Rectal smooth muscle tissue (tissue), 1 donor: Measurements from ENCODE around the gene PSMC3IP.
A peak's percentile ranks its signal among the peaks of the same experiment; 100 is the strongest.

Experiments
- H3K27ac ChIP-seq: one replicate; pipeline ENCODE4 v1.7.0; 2013; ENCODE audit warnings: low read depth, low read length, inconsistent platforms
- H3K27me3 ChIP-seq: one replicate; pipeline ENCODE4 v1.7.0; 2013; ENCODE audit warnings: low read length; ENCODE audit not compliant: control insufficient read depth, insufficient read depth
- H3K36me3 ChIP-seq: one replicate; pipeline ENCODE4 v1.7.0; 2013; ENCODE audit warnings: low read length; ENCODE audit not compliant: control insufficient read depth, insufficient read depth
- H3K4me1 ChIP-seq: one replicate; pipeline ENCODE4 v1.7.0; 2013; ENCODE audit warnings: low read length; ENCODE audit not compliant: control insufficient read depth, insufficient read depth
- H3K4me3 ChIP-seq: one replicate; pipeline ENCODE4 v1.7.0; 2013; ENCODE audit warnings: low read length
- H3K9ac ChIP-seq: one replicate; pipeline ENCODE4 v1.7.0; 2013; ENCODE audit warnings: low read length

The PSMC3IP gene

DNA sequence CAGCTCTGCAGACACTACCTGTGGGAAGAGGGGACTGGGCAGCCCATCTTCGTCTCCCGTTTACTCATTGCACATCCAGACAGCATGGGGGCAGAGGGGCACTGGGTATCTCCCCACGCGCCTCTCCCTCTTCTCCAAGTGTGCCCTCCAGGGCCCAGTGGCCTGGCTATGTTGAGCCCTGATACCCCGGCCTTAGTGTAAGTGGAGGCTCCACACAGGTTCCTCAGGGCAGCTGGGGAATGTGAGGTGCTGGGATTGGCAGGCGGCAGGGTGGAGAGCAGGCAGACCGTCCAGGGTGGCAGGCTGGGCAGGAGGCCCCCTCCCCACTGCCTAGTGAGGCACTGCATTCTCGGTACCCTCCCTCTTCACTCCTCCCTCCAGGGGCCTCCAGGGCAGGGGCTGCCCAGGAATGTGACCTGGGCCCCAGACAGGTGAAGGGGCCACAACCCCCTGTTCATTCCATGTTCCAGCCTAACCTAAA is 54.7 kb downstream of the PSMC3IP start:
- Histone ChIP-seq H3K36me3 (peaks cover 9% of the 10 kb centered on the region), H3K27ac (peak overlapping the region; percentile 97), H3K4me1 (peaks cover 53% of the 10 kb centered on the region), H3K27me3 (no peaks in the 10 kb centered on the region), H3K4me3 (no peak overlapping the region), H3K9ac (no peak overlapping the region)
